ENCODE results near the gene AGBL2.

DNA sequence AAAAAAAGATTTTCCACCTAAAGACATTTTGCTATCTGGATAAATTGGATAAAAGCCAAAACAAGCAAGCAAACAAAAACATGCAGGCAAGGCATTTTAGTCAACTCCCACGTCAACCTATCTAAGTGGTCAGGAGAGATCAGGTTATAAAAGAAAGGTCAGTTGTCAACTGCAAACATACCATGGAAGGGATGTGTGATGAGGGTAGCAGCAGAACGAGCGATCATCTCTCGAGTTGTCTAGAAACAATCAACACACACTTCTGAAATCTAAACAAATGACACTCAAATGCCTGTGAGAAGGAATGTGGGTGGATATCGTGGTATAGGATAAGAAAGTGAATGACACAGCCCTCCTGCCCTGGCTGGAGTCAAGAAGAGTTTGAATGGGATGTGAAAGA, 83.7 kb downstream of the AGBL2 start:
- no peak for TF ChIP-seq MYC (IDR thresholded peaks at IDR 0.05; ENCODE audit: low read depth, low read length)
- TF ChIP-seq, protein P1, sequence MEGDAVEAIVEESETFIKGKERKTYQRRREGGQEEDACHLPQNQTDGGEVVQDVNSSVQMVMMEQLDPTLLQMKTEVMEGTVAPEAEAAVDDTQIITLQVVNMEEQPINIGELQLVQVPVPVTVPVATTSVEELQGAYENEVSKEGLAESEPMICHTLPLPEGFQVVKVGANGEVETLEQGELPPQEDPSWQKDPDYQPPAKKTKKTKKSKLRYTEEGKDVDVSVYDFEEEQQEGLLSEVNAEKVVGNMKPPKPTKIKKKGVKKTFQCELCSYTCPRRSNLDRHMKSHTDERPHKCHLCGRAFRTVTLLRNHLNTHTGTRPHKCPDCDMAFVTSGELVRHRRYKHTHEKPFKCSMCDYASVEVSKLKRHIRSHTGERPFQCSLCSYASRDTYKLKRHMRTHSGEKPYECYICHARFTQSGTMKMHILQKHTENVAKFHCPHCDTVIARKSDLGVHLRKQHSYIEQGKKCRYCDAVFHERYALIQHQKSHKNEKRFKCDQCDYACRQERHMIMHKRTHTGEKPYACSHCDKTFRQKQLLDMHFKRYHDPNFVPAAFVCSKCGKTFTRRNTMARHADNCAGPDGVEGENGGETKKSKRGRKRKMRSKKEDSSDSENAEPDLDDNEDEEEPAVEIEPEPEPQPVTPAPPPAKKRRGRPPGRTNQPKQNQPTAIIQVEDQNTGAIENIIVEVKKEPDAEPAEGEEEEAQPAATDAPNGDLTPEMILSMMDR (IDR thresholded peaks at IDR 0.05; ENCODE audit: extremely low read depth in 1 of 2, insufficient read depth in 1 of 2, low read depth in 1 of 2, low read length in 2 of 2): no peak
- TF ChIP-seq POLR2A (IDR thresholded peaks at IDR 0.05; ENCODE audit: low read depth, low read length): no peak
- TF ChIP-seq POLR2AphosphoS5 (IDR thresholded peaks at IDR 0.05; ENCODE audit: insufficient read depth, low read depth, low read length): no peak
- no peak for TF ChIP-seq FOS (IDR thresholded peaks at IDR 0.05; ENCODE audit: borderline replicate concordance, insufficient read depth, low read length)
- no peak for TF ChIP-seq EZH2 (IDR thresholded peaks at IDR 0.05; ENCODE audit: borderline replicate concordance, low read depth, low read length, severe bottlenecking)
- no peak for TF ChIP-seq GATA2 (IDR thresholded peaks at IDR 0.05; ENCODE audit: insufficient read depth, insufficient read length, low read depth, low read length)
